HG03521 (cell line): ENCODE measurements around the gene DNAJB6.

Experiments used
- ATAC-seq: cut with Tn5 transposase; IDR thresholded peaks from one replicate; pipeline ENCODE4 v1.9.1; 2021; ENCODE audit warnings: mild to moderate bottlenecking, moderate library complexity; ENCODE audit not compliant: unreplicated experiment

DNAJB6 gene

GRCh38 chr7:157425137-157425731, 88.4 kb downstream of the DNAJB6 start:
- no peak for ATAC-seq

- ATAC-seq = no peak
Observed at GRCh38 chr7:157425761-157426160, 89.0 kb downstream of the DNAJB6 start.

- no peak for ATAC-seq
Observed at GRCh38 chr7:157426463-157427301, 89.9 kb downstream of the DNAJB6 start.

- ATAC-seq = no peak
Observed at GRCh38 chr7:157427811-157428553, 91.2 kb downstream of the DNAJB6 start.

- no peak for ATAC-seq
Observed at GRCh38 chr7:157428554-157428945, 91.7 kb downstream of the DNAJB6 start.

GRCh38 chr7:157429001-157429679, 92.3 kb downstream of the DNAJB6 start:
- no peak for ATAC-seq

- ATAC-seq = no peak
Observed at GRCh38 chr7:157429680-157430224, 92.9 kb downstream of the DNAJB6 start.

GRCh38 chr7:157430721-157431120, 93.9 kb downstream of the DNAJB6 start:
- no peak for ATAC-seq

GRCh38 chr7:157431173-157431950, 94.6 kb downstream of the DNAJB6 start:
- ATAC-seq = no peak

GRCh38 chr7:157431951-157432540, 95.2 kb downstream of the DNAJB6 start:
- no peak for ATAC-seq

- ATAC-seq = no peak
Observed at GRCh38 chr7:157432541-157432956, 95.7 kb downstream of the DNAJB6 start.

GRCh38 chr7:157432957-157433576, 96.3 kb downstream of the DNAJB6 start:
- ATAC-seq = no peak

- ATAC-seq = no peak
Observed at GRCh38 chr7:157433628-157434027, 96.8 kb downstream of the DNAJB6 start.

- ATAC-seq = no peak
Observed at GRCh38 chr7:157434231-157434630, 97.4 kb downstream of the DNAJB6 start.

- no peak for ATAC-seq
Observed at GRCh38 chr7:157434701-157435100, 97.9 kb downstream of the DNAJB6 start.

- ATAC-seq = no peak
Observed at GRCh38 chr7:157436076-157436475, 99.3 kb downstream of the DNAJB6 start.

GRCh38 chr7:157436763-157437480, 100.1 kb downstream of the DNAJB6 start:
- no peak for ATAC-seq

GRCh38 chr7:157437519-157438061, 100.8 kb downstream of the DNAJB6 start:
- no peak for ATAC-seq
